Anterior cingulate cortex (tissue), 58 donors: ENCODE data around the gene THNSL1.
A peak's percentile ranks its signal among the peaks of the same experiment; 100 is the strongest.
"Not testable (repeated sequence)": the region's sequence is repeated elsewhere in the genome, so short reads cannot be mapped to it uniquely, and the experiment has no call there.

Experiments
- DNase-seq, 58 donors: peaks; one replicate each; lab custom pipeline; 2025; lab: John Stamatoyannopoulos, UW

THNSL1 gene

DNA sequence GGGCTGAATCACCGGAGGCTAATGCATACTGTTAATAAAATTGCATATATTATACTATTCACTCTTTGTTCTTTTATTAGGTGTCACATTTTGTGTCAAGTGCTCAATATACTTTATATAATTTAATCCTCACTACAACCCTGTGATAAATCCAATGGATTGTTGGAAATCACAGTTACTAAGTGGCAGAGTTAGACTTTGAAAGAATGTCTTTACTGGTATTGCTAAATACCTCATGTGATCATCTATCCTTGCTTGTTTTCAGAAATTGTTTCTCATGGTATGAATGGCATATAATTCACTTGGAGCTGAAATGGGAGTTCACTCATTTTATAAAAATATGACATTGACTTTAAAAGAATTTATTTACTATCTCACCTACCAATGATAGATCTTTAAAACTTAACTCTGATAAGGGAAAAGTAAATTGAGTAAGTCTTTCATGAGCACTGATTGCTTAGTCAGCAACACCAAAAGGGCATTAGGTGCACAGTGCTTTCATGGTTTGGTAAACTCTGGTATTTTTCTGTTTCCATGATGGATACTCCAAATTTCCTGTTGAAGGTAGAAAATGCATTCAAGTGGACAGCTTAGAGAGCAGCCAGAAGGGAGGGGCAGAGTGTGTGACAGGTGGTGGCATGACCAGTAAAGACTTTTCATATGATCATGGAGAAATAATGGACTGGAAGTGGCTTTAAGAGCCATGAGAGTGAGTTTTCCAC lies 23.0 kb upstream of the THNSL1 start:
- no peak for DNase-seq

DNA sequence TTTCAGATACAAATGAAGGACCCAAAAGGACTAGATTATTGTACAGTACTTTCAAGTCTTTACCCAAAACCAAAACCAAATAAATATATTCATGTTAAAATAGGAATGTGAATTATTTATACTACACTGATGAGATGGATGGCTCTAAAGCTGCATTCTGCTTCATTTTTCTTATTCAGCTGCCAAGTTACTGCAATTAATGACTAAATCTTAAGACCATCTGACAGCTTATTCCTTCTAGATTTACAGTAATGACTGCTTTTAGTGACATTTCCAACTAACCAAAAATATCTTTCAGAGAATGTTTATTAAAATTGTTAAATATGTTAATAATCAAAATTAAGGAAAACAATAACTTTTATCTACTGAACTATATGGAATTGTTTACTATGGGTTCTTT lies 21.3 kb upstream of the THNSL1 start:
- no peak for DNase-seq

DNA sequence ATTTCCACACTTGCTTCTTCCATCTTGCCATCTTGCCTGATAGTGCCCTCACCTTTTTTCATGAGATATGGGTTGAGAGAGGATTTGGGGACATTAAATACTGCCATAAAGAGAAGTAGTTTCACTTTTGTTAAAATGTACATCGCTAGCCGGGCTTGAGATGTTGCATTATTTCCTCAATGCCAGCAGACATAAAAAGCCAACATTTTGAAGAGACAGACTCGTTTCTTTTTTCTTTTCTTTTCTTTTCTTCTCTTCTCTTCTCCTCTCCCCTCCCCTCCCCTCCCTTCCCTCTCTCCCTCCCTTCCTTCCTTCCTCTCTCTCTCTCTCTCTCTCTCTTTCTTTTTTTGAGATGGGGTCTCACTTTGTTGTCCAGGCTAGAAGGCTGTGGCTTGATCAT lies 18.4 kb upstream of the THNSL1 start:
- DNase-seq, result no peak

DNA sequence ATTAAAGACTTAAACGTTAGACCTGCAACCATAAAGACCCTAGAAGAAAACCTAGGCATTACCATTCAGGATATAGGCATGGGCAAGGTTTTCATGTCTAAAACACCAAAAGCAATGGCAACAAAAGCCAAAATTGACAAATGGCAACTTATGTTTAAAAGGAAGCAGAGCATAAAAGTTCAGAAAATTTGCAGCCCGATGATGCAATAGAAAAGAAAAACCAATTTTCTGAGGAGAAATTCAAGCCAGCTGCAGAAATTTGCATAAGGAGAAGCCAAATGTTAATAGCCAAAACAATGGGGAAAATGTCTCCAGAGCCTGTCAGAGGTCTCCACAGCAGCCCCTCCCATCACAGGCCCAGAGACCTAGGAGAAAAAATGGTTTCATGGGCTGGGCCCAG lies 4.8 kb upstream of the THNSL1 start:
- DNase-seq, result not testable (repeated sequence)

DNA sequence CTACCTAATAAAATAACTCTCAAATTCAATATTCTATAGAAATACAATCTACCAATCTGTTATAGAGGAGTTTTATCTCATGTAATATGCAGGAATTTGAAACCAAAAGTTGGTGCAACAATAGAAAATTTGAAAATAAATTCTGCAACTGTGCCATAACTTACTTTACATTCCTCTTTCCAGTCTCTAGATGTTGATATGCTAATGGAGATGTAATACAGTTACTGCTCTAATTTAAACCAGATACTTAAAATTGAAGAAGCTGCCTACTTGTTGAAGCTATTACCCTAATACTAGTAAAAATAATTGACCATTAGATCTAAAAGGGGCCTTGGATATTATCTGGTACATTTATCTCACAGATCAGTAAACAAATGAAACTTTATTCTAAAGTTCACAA lies 1.8 kb upstream of the THNSL1 start:
- no peak for DNase-seq

DNA sequence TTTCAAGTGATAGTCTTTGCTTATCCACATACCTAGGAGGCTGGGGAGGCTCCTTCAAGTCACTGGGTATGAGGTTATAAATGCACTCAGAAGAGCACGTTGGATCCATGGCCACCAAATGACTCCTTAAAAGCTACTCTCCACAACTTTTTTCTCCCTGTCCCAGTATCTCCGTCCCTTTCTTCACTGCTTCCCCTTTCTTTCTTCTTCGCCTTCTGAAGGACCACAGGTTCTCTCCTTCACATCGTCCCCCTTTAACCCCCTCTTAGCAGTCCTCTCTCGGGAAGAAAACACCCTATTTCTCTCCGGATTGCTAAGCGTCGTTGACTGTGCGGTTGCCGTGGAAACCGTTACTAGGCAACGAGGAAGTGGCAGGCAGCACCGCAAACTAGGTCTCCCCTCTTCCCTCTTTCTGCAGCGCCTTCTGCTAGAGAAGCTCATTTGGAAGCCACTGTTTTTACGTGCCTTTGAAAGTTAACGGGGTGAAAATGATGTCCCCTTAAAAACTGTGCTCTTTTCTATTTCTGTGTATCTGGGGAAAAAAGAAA lies 510 bp upstream of the THNSL1 start, which contains the start of gene ENKUR:
Gene ENKUR (minus strand): TSS at position 331 of the 548 bp plus-strand sequence. CDS start 222 bp downstream, at position 109.
- peak in 57 of 58 donors; percentile 43 to 96 (median 87) for DNase-seq

DNA sequence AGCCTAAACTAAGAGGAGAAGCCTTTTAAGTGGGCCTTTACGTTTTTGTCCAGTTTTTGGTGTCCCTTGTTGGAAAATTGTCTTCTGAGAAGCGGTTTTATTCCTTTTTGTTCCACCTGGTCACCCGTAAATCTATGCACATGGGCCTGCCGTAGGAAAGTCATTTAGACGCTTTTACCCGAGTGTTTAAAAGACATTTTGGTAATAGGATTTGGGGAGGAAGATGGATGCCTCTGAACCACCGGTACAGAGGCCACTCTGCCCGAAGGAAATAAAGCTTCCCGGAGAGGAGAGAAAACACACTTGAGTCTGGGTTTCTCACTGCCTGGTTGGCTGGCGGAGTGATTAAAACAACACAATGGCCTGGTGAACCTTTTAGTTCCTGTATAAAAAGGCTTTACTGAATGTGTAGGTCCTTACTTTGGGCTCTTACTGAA lies 760 bp downstream of the THNSL1 start:
- peak in 20 of 58 donors; percentile 1 to 65 (median 43) for DNase-seq

DNA sequence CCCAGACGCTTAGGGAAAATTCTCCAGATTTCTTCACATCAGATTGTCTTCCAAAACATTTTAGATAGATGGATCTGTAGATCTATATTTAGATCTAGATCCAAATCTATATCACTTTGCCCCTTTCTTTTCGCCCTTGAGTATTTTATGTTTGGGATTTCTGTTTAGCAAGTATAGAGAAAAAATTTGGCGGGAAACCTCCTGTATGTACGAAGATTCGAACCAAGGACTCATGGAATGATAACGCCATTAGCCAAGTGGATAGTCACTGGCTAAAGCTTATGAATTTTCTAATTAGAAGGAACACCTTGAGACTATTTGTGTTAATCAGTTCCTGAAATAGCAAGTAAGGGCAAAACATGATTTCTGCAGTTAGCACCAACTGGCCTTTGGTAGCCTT lies 1.2 kb downstream of the THNSL1 start:
- no peak for DNase-seq

DNA sequence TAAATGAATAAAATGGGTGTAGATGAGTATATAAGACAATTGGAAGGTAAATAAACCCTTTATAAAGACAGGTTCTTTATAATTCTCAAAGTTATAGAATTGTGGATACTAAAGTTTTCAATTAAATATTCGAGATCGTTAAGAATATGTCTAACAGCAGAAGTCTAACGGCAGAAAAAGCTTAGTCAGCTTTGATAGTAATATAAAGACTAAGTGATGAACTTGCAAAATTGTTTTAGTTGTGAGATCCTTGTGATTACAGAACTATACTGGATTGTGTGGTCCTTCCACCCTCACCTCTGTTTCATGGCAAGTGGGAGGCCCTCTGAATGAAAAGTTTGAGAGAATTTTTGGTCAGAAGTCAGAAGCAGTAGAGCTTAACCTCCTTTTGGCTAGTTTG lies 2.3 kb downstream of the THNSL1 start:
- DNase-seq, result no peak

DNA sequence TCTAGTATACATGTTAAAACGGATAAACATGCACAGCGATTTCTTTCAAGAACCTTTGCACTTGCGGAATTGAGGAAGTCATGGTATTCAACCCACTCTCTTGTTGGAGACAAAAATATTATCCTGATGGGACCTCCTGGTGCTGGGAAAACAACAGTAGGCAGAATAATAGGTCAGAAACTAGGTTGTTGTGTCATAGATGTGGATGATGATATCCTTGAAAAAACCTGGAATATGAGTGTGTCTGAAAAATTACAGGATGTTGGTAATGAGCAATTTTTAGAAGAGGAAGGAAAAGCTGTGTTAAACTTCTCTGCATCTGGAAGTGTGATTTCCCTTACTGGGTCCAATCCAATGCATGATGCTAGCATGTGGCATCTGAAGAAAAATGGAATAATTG lies 6.9 kb downstream of the THNSL1 start:
- DNase-seq, result no peak

DNA sequence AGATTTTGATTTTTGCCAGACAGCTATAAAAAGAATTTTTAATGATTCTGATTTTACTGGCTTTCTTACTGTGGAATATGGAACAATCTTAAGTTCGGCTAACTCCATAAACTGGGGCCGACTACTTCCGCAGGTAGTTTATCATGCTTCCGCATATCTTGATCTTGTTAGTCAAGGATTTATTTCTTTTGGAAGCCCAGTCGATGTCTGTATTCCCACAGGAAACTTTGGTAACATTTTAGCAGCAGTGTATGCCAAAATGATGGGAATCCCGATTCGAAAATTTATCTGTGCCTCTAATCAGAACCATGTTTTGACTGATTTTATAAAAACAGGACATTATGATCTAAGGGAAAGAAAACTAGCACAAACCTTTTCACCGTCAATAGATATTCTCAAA lies 8.1 kb downstream of the THNSL1 start:
- no peak for DNase-seq

DNA sequence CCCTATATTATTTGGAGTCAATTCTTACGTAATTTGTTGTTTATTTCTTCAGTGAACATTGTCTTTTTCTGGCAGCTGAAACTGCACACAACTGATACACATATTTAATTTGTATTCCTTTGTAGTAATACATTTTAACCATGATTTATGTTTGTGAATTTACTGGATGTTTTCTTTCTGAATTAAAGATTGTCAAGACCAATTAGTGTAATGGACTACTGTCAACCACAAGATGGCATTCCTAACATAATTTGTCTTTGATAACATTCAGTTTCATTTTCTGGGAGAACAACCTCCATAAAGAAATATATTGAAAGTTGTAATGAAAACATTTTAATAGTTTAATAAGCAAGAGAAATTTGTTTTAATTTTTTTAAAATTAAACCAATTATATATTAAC lies 10.1 kb downstream of the THNSL1 start:
- DNase-seq, result peak in 1 of 58 donors; percentile 4

DNA sequence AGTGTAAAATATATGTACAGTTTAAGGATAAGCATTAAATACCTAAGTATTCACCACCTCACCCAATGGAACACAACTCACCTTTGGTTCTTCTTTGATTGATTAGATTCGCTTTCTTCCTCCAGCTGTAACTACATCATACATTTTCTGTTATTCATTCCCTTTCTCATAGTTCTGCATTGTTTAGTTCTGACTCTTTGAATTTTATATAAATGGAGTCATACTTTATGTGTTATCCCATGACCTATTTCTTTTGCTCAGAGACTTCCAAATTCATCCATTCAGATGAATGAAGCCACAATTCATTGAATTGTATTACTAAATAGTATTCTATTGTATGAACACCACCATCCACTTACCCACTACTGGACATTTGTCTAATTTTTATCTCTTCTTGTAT lies 12.3 kb downstream of the THNSL1 start:
- DNase-seq, result no peak

DNA sequence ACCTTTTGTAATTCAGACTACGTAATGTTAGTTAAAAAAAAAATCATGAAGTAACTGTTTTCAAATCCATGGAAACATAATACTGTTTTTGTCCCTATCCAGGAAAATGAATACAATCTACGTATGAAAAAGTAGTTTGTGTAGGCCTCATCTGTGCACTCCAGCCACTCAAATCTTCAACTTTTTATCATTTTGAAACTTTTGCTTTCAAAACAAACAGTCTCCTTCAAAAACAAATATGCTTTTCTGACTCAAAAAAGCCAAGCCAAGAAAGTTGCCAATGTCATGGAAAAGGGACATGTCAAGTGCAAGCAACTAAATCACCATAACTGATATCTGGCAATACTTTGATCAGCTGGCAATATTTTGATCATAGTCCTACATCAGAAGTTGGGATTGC lies 13.1 kb downstream of the THNSL1 start:
- no peak for DNase-seq

DNA sequence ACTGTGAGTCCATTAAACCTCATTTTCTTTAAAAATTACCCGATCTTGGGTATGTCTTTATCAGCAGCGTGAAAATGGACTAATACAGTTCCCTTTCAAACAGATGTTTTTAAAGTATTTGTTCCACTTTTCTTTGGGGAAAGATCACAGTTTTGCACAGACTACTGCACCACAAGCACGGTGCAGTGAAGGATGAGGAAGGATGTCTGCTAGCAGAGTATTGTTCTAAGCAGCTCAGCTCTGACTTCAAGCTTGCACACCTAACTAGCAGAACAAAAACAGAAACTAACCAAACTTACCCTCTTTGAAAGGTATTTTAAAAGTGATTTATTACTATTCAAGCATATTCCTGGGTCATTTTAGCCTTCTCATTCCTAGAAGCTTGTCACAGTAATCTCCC lies 20.0 kb downstream of the THNSL1 start:
- no peak for DNase-seq

DNA sequence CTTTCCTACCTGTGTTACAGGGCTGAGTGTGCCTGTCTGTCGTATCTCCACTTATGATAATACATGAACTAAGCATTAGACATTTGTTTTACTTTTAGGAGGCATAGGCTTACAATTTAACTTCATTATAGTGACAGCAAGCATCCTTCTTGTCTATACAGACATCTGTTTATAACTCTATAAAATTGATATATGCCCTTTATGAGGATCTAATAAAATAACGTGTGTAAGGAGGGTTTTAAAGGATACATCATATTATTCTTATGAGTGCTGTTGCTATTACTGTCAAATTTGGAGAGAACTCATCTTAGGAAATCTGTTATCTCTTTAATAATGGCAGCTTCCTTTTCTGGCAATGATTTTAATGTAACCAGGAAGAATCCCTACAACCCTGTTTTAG lies 21.9 kb downstream of the THNSL1 start:
- DNase-seq, result no peak

DNA sequence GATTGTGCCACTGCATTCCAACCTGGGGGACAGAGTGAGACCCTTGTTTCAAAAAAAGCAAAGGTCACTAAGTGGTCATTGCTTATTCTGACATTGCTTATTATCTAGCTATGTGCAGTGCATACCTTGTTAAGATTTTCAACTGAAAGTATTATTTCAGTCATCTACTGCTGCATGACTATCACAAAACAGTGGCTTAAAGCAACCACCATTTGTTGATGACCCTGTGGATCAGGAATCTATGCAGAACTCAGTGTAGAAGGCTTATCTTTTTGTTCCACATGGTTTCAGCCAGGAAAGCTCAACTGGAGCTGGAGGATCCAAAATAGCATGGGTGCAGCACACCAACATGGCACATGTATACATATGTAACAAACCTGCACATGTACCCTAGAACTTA lies 23.1 kb downstream of the THNSL1 start:
- no peak for DNase-seq

DNA sequence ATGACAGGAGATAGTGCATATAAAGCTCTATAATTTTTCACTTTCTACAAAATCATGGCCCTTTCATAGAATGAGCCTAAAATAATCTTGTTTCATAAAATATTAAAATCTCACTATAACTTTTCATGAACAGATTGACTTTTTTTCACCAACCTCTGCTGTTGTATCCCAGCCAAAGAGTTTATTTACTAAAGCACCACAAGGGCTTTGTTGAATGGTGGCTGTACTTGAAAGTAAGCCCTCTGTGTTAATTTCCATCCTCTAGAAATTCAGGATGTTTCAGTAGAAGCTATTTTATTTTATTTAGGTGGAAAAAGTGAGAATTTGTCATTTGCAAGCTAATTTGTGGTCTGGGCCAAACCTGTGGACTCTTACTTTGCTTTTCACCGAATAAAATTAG lies 30.2 kb downstream of the THNSL1 start:
- no peak for DNase-seq

DNA sequence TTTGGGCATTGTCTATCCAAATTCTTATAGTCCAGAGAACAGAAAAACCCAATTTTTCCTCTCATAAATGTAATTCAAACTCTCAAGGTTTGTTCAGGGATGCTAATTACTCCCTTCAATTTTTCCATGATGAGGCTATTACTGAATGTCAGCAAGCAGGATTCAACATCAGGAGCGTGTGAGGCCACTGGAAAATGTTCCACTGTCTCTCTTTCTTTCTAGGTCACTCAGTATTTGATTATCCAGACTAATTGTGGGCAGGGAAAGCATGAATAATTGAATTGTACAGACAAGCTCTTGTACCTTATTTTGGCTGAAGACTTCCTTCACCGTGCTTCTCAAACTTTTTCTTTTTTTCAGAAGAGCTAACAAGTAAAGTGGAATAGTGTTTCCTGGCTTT lies 30.7 kb downstream of the THNSL1 start:
- no peak for DNase-seq

DNA sequence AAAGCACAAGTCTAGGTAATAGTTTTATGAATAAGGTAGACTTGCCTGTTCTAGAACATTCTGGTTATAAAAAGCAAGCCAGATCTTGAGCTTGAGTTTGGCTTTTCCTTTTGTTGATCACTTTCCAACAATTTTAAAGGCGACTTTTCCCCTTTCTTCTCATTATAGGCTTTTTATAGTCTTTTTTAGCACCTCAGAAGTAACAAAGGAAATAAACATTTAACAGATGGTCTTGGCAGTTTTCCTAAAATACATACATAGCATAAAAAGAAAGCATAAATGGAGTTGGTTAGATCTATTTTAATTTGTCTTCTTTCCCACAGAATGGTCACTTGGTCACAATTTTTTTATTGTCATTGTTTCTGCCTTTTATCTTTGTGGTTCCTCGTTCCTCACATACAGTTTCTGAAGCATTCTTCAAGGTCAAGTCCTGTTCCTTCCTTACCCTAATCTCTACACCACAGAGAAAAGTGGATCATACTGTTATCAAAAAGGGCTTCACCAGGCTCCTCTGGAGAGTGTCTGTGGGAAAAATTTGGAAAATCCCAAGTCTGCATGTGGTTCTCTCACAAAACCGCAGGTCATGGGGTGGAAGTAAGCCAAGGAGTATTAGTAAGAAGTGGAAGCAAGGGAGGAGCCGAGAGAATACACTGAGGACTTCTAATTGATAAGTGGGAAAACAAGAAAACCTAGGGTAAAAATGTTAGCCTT lies 31.3 kb downstream of the THNSL1 start:
- DNase-seq, result no peak

DNA sequence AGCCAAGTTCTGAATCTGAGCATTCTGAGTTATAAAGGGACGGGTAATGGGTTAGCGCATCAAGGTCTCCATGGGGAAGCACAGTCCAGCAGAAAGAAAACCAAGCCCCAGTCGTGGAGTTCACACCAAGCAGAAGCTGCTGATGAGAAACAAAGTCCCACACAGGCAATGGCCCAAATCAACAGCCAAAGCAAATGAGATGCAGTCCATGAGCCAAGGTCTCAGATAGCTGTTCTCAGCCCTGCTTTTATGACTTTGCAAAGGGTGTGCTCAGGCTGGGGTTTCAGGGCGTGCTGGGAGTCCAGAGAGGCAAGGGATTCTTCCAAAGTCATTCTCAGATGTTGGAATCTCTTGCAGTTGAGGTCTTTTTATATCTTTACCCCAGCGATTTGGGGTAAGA lies 32.0 kb downstream of the THNSL1 start:
- peak in 3 of 58 donors; percentile 3 to 15 (median 10) for DNase-seq

DNA sequence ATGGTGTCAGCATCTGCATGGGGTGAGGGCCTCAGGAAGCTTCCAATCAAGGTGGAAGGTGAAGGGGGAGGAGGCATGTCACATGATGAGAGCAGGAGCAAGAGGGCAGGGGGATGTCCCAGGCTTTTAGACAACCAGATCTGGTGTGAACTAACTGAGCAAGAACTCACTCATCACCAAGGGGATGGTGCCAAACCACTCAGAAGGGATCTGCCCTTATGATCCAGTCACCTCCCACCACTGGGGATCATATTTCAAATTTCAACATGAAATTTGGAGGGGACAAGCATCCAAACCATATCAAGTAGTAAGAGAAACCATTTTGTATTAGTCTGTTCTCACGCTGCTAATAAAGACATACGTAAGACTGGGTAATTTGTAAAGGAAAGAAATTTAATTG lies 33.6 kb downstream of the THNSL1 start:
- no peak for DNase-seq
